Esophagus muscularis mucosa (tissue), 4 donors: Measurements from ENCODE around the gene MAN2B1.

ENCODE experiments used
- EP300 ChIP-seq: sonication (generic); formaldehyde crosslinking; IDR thresholded peaks from one replicate; pipeline ENCODE4 v1.6.1; 2017; ENCODE audit warnings: antibody characterized with exemption
- POLR2AphosphoS5 ChIP-seq, 2 donors: sonication (generic); formaldehyde crosslinking; IDR thresholded peaks; one replicate each; pipeline ENCODE4 v1.6.1; 2017; ENCODE audit warnings: antibody characterized with exemption in 2 of 2
- TF ChIP-seq, protein P1 (sequence below), 3 experiments: fragments of 200-600 bp in 2 of 3; fragments of 450-650 bp in 1 of 3; sonication (generic) in 2 of 3; IDR thresholded peaks; one replicate each; pipeline ENCODE4 v1.5.1; 2017 to 2019; ENCODE audit warnings: antibody characterized with exemption in 3 of 3, mild to moderate bottlenecking in 2 of 3, moderate library complexity in 1 of 3

DNA sequence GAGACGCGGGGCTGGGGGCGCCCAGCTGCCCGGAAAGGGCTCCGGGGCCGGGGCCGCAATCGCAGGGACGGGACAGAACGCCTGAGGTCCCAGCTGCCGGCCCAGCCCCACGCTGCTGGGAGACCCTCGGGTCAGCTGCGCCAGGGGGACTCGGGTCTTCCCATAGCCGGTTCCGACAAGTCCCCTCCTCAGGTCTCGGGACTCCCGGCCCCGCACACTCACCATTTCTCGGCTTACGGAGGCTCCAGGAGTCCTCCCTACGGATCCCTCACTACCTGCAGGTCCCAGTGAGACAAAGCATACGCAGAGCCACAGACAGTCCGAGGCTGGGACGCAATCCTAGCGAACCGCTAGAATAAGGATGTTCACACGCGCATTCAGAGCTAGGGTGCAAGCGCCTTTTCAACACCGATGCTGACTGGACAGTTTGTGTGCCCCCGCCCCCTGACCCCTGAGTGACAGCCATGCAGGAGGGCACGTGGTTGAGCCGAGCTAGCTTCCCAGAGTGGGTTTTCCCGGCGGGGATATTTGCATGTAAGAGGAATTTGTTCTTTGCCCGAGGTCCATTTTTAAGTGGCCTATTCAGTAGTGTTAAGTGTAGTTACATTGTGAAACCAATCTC lies 69.5 kb downstream of the MAN2B1 start:
- TF ChIP-seq, protein P1, sequence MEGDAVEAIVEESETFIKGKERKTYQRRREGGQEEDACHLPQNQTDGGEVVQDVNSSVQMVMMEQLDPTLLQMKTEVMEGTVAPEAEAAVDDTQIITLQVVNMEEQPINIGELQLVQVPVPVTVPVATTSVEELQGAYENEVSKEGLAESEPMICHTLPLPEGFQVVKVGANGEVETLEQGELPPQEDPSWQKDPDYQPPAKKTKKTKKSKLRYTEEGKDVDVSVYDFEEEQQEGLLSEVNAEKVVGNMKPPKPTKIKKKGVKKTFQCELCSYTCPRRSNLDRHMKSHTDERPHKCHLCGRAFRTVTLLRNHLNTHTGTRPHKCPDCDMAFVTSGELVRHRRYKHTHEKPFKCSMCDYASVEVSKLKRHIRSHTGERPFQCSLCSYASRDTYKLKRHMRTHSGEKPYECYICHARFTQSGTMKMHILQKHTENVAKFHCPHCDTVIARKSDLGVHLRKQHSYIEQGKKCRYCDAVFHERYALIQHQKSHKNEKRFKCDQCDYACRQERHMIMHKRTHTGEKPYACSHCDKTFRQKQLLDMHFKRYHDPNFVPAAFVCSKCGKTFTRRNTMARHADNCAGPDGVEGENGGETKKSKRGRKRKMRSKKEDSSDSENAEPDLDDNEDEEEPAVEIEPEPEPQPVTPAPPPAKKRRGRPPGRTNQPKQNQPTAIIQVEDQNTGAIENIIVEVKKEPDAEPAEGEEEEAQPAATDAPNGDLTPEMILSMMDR (IDR thresholded peaks at IDR 0.05) = no peak
- TF ChIP-seq POLR2AphosphoS5 (IDR thresholded peaks at IDR 0.05) (no peak), EP300 (no peak)
